LHCN-M2 (cell line): ENCODE results near the gene CBFA2T3. TPM values are rescaled to one million over a fixed set of nuclear protein-coding genes. Genes with fewer than 3 reads are reported as not detected.
"Not testable (repeated sequence)": the region's sequence is repeated elsewhere in the genome, so short reads cannot be mapped to it uniquely, and the experiment has no call there.

ENCODE experiments used
- DNase-seq: peaks from one replicate; pipeline ENCODE4 v3.0.0-alpha.2; 2012; ENCODE audit warnings: low read depth
- polyA plus RNA-seq: library from polyadenylated mRNA; unstranded; fragments of >200 nt; gene quantifications from one replicate; pipeline ENCODE4 v1.2.1, GENCODE V29; 2012; ENCODE audit warnings: missing spikeins
- total RNA-seq: library from RNA; depleted of rRNA; stranded (reverse); fragments of >200 nt; gene quantifications from 2 replicates; pipeline ENCODE4 v1.2.3, GENCODE V29; 2014; rRNA removed

The CBFA2T3 gene
- total RNA-seq, result not detected in 2 replicates
- polyA plus RNA-seq, result not detected

DNA sequence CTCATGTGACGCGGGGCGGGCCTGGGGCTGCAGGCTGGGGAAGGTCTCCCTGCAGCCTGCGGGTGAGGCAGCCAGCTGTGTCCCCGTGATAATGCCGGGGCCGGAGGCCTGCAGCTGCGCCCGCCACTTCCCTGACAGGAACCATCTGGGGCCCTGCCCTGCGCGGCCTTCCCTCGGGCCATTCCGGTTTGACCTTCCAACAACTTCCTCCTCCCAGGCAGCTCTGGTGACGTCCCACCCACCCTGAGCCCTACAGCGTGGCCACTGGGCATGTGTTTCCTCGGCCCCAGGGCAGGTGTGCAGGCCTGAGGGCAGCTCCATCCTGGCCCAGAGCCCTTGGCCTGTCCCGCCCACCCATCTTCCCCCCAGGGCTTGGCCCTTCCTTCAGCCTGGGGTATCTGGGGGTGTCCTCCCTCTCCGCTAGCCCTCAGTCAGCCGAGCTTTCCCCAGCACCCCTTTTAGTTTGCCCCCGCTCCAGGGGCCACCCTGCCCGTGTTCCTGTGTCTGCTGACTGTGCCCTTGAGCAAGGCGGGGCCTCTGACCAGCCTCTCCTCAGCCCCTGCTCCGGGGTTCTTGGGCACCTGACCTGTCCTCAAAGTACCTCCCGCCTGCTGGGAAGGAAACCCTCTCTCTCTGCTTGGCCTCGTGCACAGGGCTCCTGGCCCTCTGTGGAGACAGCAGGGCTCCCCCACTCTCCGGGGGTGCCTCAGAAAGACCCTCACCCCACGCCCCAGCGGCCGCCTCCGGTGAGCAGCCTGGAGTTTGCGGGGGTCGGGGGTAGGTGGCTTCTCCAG, at the start of gene CBFA2T3:
Gene CBFA2T3, minus strand, starts transcription at position 190 of the 794 bp plus-strand sequence. CDS start 400 bp downstream, outside the sequence.
- no peak for DNase-seq

DNA sequence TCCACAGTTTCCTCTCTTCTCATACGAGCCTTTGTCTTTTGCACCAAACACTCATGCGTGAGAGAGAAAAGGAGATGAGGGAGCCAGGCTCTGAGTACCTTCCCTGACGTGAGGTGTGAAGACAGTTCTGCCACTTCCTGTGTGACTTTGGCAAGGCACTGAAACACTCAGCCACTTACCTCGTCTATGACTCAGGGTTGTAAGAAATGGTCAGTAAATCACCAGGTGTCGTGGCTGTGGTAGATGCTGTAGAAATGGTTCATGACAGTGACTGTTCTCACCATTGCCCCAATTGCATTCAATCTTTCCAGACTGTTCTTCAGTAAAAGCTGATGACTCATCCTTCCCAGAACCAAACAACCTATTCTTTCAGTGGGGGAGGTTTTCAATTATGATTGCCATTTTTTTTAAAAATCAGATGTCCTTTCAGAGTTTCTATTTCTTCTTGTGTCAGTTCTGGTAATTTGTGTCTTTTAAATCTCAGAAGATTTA, 49.2 kb upstream of the CBFA2T3 start:
- peak; percentile 4 for DNase-seq

DNA sequence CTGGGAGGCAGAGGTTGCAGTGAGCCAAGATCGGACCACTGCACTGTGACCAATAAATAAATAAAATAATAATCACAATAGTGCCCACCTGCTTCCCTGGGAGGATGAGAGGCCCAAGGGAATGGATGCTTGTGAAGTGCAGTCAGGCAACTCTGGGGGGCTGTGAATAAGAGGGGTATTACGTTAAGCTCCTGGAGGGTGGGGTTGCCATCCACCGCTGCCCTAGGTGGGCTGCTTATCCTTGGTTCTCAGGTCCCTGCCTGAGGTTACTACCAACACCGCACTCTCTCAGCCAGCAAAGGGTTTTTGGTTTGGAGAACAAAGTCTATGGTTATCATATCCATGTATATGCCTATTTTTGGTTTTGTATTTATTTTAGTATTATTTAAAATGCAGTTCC, 48.6 kb upstream of the CBFA2T3 start:
- DNase-seq, result no peak

DNA sequence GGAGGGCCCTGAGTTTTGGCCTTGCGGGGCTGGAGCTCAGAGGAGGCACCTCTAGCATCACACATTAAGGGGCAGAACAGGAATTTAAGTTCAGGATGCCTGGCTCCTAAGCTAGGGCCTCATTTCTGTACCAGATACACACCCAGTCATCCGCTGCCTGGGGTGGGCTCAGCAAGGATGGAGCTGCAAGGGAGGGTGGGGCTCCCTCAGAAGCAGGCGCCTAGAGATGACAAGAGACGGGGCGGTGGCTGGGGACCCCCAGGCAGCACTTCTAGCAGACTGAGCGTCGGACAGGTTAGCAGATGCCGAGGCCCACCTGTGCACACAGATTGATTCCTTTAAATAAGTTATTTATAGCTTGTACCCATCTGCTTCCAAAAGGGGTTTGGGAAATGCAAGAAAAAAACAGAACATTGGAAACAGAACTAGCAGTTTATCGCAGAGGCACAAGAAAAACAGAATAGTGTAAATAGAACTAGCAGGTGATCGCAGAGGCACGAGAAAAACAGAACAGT, 47.6 kb upstream of the CBFA2T3 start:
- no peak for DNase-seq

DNA sequence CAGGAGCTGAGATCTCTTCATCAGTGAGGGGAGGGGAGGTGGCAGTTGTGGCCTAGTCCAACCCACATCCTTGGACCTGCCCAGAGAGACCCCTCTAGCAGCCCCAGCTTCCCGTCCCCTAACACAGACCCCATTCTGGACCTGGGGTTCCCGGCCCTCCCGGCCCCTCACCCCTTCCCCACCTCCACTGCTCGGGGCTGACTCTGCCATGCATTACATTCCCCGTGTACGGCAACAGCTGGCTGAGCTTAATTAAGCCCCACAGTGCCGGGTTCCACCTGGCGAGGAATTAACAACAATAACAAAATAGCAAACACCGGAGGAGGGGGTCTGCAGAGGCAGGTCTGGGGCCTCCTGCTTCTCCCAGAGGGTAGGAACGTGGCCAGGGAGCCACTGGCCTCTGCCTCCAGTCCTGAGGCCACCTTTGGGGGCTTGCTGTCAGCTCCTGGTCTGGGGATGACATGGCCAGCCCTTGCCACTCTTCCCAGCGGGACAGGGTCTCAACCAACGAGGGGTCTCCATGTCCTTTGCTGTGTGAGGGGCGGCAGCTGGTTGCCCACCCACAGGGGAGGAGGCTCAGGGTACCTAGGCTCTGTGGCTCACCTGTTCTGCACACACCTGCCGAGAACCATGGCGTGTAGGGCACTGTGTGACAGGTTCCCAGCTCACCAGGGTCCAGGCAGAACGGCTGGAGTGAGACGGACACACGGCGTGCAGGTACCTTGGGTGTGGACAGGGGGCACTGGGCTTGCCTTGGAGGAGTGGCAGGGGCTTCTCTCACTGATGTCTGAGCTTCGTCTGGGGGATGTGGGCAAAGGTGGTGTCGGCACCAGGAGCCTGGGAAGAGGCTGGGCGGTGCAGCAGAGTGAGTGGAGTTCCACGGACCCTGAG, 46.9 kb upstream of the CBFA2T3 start:
- DNase-seq, result no peak

DNA sequence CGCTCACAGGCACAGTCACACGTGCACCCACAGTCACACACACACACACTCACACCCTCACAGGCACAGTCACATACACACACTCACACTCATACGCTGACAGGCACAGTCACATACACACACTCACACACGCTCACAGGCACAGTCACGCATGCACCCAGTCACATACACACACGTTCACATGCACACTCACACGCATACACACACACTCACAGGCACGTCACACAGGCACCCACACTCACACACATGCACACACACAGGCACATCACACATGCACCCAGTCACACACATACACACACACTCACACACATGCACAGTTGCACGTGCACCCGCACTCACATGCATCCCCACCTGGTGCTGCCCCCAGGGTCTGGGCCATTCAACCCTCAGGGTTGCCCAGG, 46.1 kb upstream of the CBFA2T3 start:
- no peak for DNase-seq

DNA sequence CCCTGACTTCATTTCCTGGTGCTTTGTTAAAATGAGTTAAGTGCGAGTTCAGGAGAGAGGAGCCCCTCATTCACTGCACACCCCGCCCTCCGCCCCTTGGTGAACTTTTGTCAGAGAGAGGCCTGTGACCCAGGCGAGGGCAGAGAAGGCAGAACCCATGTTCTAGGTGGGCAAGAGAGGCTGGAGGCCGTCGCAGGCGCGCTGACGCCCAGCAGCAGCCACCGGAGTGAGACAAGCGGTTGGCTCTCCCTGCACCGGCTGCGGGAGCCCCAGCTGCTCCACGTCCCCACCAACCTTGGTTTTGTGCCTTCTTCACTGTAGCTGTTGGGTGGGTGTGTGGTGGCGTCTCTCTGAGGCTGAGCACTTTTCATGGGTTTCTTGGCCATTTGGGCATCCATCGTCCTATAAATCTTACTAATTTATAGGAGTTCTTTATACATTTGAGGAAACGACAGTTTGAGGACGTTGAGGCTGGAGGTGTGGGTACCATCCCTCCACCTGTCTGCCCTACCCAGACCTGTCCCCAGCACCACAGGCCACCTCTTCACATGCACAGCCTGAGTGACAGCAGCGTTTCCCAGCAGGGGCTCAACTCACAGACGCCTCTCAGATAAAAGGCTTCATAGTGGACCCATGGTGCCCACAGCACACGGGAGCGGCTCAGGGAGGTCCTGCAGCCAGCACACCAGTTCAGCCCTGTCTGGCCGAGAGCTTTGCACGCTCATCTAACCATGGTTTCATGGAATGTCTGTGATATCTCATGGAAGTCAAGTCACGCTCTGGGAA, 45.2 kb upstream of the CBFA2T3 start:
- no peak for DNase-seq

DNA sequence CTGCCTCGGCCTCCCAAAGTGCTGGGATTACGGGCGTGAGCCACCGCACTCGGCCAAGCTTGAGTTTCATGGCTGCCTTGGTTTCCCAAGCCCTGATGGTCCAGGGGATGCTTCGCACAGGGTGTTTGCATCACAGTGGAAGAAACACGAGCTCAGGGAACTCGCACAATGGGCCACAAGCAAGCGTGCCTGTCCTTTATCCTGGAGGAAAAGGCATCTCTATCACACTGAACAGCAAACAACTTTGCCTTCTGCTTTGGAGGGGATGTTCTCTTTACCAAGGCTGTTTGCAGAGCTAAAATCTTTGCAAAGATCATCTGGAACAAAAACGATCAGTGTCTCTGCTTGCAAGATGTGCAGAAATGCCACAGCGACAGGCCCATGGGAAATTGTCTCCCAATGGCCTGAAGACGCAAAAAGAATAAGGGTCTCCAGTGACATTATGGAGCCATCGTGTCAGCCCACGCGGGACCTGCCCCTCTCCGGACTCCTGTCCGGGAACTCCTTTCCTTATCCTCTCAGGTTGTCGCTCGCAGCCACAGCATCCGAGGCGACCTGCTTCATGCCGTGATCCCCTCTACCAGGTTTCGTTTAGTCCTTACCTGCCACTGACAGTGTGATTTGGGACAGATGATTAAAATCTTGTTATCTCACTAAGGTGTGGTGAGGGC, 44.1 kb upstream of the CBFA2T3 start:
- no peak for DNase-seq

DNA sequence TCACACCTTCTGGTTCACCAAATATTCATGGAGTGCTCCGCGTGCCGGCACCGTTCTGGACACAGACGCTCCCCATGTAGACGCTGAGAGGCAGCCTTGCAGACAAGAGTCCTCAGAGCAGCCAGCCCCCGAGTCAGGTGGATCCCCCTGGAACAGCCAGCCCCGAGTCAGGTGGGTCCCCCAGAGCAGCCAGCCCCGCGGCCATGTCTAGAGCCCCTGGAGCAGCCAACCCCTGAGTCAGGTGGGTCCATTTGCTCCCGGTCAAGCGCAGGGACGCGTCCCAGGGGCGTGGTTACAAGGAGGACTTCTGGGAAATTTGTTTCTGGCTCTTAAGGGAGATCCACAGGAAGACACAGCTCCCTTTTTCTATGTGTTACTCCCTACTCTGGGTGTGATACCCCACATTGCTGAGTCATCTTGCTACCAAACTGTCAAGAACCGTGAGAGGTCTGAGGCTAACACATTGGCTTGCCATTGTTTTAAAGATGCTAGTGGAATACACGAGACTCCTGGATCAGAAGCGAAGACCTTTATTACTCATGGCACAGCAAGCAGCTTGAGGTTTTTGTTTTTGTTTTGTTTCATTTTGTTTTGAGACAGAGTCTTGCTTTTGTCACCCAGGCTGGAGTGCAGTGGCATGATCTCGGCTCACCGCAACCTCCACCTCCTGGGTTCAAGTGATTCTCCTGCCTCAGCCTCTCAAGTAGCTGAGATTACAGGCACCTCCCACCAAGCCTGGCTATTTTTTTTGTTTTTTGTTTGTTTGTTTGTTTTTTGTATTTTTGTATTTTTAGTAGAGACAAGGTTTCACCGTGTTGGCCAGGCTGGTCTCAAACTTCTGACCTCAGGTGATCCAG, 43.3 kb upstream of the CBFA2T3 start:
- no peak for DNase-seq

DNA sequence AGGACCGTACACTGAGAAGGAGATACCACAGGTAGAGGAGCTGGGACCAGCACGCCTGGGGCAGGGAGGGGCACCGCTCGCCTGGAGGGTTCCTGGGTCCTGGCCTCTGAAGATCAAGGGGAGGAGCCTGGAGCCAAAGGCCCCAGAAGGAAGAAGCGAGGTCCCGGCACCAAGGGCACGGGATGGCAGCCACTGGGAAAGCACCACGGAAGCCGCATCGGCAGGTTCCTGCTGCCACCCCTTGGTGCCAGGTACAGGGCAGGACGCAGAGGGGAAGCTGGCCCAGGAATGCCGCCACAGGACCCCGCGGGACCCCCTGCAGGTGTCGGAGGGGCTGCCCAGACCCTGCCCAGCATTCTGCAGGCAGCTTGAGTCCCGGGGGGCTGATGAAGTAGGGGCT, 42.5 kb upstream of the CBFA2T3 start:
- DNase-seq, result no peak

DNA sequence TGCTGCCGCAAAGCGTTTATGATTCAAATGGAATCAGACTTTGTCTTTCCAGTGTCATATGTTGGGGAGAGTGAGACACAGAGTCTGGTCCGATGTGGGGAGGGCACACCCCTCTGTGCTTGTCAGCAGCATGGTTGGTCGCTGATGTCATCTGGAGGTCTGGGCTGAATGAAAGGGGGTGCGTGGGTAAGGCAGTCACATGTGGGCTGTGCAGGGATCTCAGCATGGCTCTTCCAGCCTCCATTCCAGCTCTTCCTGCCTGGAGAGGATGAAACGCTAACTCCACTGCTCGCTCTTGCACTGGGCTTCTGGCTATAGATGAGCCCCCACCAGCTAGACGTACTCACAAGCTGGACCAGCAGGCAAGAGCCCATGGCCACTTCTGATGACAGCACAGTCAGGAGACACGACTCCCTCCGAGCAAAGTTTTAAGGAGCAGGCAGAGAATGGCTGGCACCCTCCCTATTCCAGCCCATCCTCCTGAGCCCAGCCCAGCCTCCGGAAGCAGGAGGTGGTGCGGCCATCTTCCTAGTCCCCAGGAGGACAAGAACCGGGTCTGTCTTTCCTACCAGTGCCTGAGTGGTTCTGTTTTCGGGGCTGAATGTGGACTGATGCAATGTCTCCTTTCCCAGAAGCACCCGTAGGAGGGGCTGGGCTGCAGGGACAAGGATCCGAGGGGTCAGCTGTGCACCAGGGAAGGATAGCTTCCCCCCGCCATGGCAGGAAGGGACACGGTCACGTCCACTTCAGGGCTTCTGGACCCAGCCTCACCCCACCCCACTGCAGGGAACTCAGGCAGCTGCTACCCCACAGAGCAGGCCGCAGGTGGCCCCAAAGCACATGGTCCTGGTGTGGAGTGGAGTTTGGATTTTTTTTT, 41.5 kb upstream of the CBFA2T3 start:
- DNase-seq, result no peak

DNA sequence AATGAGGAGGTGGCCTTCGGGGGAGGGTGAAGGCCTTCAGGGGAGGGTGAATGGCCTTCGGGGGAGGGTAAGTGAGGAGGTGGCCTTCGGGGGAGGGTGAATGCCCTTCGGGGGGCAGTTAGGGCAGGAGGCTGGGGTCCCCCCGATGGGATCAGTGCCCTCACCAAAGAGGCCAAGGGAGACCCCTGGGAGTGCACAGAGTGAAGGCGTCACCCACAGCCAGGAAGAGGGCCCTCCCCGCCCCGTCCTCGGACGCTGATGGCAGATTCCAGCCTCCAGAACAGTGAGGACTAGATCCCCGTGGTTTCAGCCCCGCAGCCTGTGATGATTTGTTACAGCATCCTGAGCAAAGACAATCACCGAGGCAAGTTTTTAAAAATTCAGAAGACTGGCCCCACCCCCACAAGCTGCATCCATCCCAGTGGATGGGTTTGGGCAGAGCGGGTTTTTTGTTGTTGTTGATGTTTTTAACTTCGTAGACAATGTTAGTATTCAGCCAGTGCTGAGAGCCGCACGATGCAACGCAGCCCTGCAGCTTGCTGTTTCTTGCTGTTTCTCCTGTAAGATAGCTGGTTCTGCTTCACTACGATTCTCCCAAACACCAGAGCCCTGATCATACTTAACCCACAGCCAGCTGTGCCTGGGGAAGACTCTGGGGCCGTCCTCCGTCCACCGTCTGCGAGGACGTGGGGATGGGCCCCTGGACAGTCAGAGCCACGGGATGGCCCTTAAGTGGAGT, 40.7 kb upstream of the CBFA2T3 start:
- no peak for DNase-seq

DNA sequence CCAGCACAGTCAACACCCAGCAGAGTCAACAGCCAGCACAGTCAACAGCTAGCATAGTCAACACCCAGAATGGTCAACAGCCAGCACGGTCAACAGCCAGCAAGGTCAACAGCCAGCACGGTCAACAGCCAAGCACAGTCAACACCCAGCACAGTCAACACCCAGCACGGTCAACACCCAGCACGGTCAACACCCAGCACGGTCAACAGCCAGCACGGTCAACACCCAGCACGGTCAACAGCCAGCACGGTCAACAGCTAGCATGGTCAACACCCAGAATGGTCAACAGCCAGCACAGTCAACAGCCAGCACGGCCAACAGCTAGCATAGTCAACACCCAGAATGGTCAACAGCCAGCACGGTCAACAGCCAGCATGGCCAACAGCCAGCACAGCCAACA, 39.6 kb upstream of the CBFA2T3 start:
- not testable (repeated sequence) for DNase-seq

DNA sequence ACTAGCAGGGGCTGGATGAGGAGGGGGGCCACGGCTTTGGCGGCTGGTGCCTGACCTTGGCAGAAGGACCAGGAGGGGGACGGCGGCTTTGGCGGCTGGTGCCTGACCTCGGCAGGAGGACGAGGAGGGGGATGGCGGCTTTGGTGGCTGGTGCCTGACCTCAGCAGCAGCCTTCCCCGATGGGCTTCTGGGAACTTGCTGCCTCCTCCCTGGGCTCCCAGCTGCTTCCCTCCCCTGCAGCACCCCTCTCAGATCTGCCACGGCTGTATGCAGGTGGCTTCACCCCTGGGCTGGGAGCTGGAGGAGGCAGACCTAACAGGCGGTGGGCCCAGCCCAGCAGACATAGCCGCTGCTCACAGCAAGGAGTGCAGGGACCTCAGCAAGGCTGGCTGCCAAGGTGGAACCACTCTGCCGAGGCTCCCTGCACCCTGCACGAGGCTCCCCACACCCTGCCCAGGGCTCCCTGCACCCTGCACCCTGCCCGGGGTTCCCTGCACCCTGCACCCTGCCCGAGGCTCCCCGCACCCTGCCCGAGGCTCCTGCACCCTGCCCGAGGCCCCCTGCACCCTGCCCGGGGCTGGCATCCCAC, 38.4 kb upstream of the CBFA2T3 start:
- no peak for DNase-seq

DNA sequence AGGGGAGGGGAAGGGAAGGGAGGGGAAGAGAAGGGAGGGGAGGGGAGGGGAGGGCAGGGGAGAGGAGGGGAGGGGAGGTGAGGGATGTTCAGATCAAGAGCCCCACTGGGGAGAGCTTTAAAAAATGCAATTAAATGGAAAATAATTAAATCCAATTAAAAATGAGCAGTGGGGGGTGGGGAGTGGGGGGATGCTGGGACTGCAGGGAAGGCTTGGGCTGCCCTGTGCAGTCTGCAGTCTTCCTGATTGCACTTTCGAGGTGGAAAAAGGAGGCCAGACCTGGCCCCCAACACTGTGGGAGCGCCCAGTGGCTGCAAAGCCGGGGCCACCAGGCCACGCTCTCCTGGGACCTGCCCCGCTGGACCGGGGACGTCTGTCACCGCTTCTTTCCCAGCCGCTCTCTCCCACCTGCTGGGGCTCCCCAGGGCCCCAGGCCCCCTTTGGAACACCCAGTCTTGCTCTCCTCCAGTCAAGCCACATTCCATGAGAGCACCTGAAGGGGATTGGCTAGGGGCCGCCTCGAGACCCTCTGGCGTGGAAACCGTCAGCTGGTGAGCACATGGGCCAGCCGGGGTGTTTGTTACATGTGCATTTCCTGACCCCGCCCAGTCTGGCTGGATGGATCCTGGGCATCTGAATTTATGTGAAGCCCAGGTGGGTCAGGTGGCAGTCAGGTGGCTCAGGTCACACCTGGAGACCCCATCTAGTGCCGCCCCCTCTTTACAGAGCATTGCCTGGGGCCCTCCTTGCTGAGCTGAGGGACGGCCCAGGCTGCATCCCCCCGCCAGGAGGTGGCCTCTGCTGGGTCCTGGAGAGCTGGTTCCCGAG, 37.6 kb upstream of the CBFA2T3 start:
- no peak for DNase-seq

DNA sequence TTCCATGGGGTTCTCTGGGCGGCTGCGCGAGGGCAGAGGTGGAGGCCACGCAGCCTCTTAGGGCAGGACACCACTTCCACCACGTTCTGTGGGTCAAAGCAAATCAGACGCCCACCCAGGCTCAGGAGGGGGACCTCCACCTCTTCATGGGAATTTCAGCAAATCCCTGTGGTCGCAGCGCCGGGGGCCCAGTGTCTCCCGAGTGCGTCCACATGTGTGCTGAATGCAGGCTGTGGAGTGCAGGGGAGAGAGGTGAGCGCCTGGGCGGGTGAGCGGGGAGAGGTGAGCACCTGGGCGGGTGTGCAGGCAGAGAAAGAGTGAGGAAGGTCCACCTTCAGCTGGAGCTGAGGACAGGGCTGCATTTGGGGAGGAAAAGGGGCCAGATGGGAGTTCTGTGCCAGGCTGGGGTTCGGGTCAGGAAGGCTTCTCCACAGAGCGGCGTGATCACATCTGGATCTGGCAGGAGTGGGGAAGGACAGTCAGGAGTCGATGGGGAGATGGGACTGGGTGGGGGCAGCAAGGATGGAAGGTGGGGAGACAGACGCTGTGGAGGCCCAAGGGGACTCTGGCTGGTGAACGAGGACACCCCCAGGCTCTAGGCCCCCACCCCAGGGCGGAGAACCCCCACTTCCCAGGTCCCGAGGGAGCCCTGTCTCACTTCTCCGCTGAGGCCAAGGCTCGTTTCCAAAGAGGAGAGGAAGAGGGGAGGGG, 36.8 kb upstream of the CBFA2T3 start:
- DNase-seq, result no peak
